ENCODE data around the gene KRT31. TPM values are rescaled to one million over a fixed set of nuclear protein-coding genes. Genes with fewer than 3 reads are reported as not detected.

Gene KRT31
- total and polyA plus RNA-seq, 2 donors (not counting 1 experiment from before 2014, with no cell fraction given): not detected

GRCh38 chr17:41411072-41411840 is 13.8 kb upstream of the KRT31 start:
- no peaks in the 10 kb centered on the region for H3K79me2 ChIP-seq (ENCODE audit: control insufficient read depth, insufficient read depth, low read length)
- H3K9me3 ChIP-seq (ENCODE audit: control insufficient read depth, insufficient read depth, low read depth, low read length): no peaks in the 10 kb centered on the region
- no peaks in the 10 kb centered on the region for H3K27me3 ChIP-seq (ENCODE audit: control insufficient read depth, insufficient read depth, low read length)
- H3K4me3 ChIP-seq (replicated peaks in 1 of 4; ENCODE audit: control extremely low read depth in 1 of 4, insufficient read depth in 1 of 4, low read depth in 3 of 4, low read length in 4 of 4): no peak overlapping the region
- H3K4me2 ChIP-seq (ENCODE audit: extremely low read depth, insufficient read depth, low read length): no peak overlapping the region
- DNase-seq (ENCODE audit: low read depth in 2 of 2): no peak
- no peak overlapping the region for H2AFZ ChIP-seq (ENCODE audit: low read length)
- no peaks in the 10 kb centered on the region for H3K36me3 ChIP-seq (ENCODE audit: control insufficient read depth, insufficient read depth, low read length)
- no peak overlapping the region for H3K9ac ChIP-seq (ENCODE audit: insufficient read depth, low read length)
- TF ChIP-seq EZH2 (IDR thresholded peaks at IDR 0.05; ENCODE audit: low read length, missing control alignments): no peak
- no peaks in the 10 kb centered on the region for H4K20me1 ChIP-seq (ENCODE audit: control insufficient read depth, extremely low read depth, insufficient read depth, low read length)
- H3K4me1 ChIP-seq (ENCODE audit: control insufficient read depth, extremely low read depth, insufficient read depth, low read length): peaks cover 2% of the 10 kb centered on the region
- H3K27ac ChIP-seq (ENCODE audit: insufficient read depth, low read length): no peak overlapping the region

GRCh38 chr17:41407226-41407625 is 9.8 kb upstream of the KRT31 start:
- Histone ChIP-seq H3K27me3 (ENCODE audit: control insufficient read depth, insufficient read depth, low read length) (no peaks in the 10 kb centered on the region), H3K27ac (ENCODE audit: insufficient read depth, low read length) (no peak overlapping the region), H4K20me1 (ENCODE audit: control insufficient read depth, extremely low read depth, insufficient read depth, low read length) (no peaks in the 10 kb centered on the region), H3K36me3 (ENCODE audit: control insufficient read depth, insufficient read depth, low read length) (no peaks in the 10 kb centered on the region), H3K4me1 (ENCODE audit: control insufficient read depth, extremely low read depth, insufficient read depth, low read length) (peaks cover 9% of the 10 kb centered on the region), H3K9me3 (ENCODE audit: control insufficient read depth, insufficient read depth, low read depth, low read length) (no peaks in the 10 kb centered on the region), H2AFZ (ENCODE audit: low read length) (no peak overlapping the region), H3K9ac (ENCODE audit: insufficient read depth, low read length) (no peak overlapping the region), H3K4me3 (replicated peaks in 1 of 4; ENCODE audit: control extremely low read depth in 1 of 4, insufficient read depth in 1 of 4, low read depth in 3 of 4, low read length in 4 of 4) (no peak overlapping the region), H3K4me2 (ENCODE audit: extremely low read depth, insufficient read depth, low read length) (no peak overlapping the region), H3K79me2 (ENCODE audit: control insufficient read depth, insufficient read depth, low read length) (no peaks in the 10 kb centered on the region)
- TF ChIP-seq EZH2 (IDR thresholded peaks at IDR 0.05; ENCODE audit: low read length, missing control alignments) (no peak), CTCF (conservative IDR thresholded peaks at IDR 0.05 in 1 of 2, IDR thresholded peaks at IDR 0.05 in 1 of 2; ENCODE audit: low read depth in 1 of 2, low read length in 2 of 2) (no peak)
- no peak for DNase-seq (ENCODE audit: low read depth in 2 of 2)

- TF ChIP-seq CTCF (conservative IDR thresholded peaks at IDR 0.05 in 1 of 2, IDR thresholded peaks at IDR 0.05 in 1 of 2; ENCODE audit: low read depth in 1 of 2, low read length in 2 of 2) (no peak), EZH2 (IDR thresholded peaks at IDR 0.05; ENCODE audit: low read length, missing control alignments) (no peak)
- peaks cover 9% of the 10 kb centered on the region for H3K4me1 ChIP-seq (ENCODE audit: control insufficient read depth, extremely low read depth, insufficient read depth, low read length)
- H2AFZ ChIP-seq (ENCODE audit: low read length): no peak overlapping the region
- no peaks in the 10 kb centered on the region for H4K20me1 ChIP-seq (ENCODE audit: control insufficient read depth, extremely low read depth, insufficient read depth, low read length)
- H3K4me2 ChIP-seq (ENCODE audit: extremely low read depth, insufficient read depth, low read length): no peak overlapping the region
- H3K27ac ChIP-seq (ENCODE audit: insufficient read depth, low read length): no peak overlapping the region
- no peaks in the 10 kb centered on the region for H3K79me2 ChIP-seq (ENCODE audit: control insufficient read depth, insufficient read depth, low read length)
- DNase-seq (ENCODE audit: low read depth in 2 of 2): no peak
- H3K9ac ChIP-seq (ENCODE audit: insufficient read depth, low read length): no peak overlapping the region
- H3K9me3 ChIP-seq (ENCODE audit: control insufficient read depth, insufficient read depth, low read depth, low read length): no peaks in the 10 kb centered on the region
- no peaks in the 10 kb centered on the region for H3K27me3 ChIP-seq (ENCODE audit: control insufficient read depth, insufficient read depth, low read length)
- no peaks in the 10 kb centered on the region for H3K36me3 ChIP-seq (ENCODE audit: control insufficient read depth, insufficient read depth, low read length)
- H3K4me3 ChIP-seq (replicated peaks in 1 of 4; ENCODE audit: control extremely low read depth in 1 of 4, insufficient read depth in 1 of 4, low read depth in 3 of 4, low read length in 4 of 4): no peak overlapping the region
Observed at GRCh38 chr17:41406205-41406604, 8.8 kb upstream of the KRT31 start.
